Fibroblast of lung (primary cell): ENCODE measurements around the gene SART3. TPM values are rescaled to one million over a fixed set of nuclear protein-coding genes. Genes with fewer than 3 reads are reported as not detected.

Experiments
- DNase-seq, 2 donors: peaks; one replicate each; pipeline versions ENCODE4 v3.0.0 to v3.0.0-alpha.2; 2010; ENCODE audit warnings: low read depth in 2 of 2
- H2AFZ ChIP-seq: 2 replicates; pipeline ENCODE4 v1.5.1; 2012; ENCODE audit warnings: low read length, control low read depth, inconsistent platforms
- H3K27ac ChIP-seq: 2 replicates; pipeline ENCODE4 v1.5.1; 2011; ENCODE audit warnings: low read length, control low read depth; ENCODE audit not compliant: insufficient read depth
- H3K27me3 ChIP-seq: 2 replicates; pipeline ENCODE4 v1.5.1; 2011; ENCODE audit warnings: mild to moderate bottlenecking, low read length; ENCODE audit not compliant: control insufficient read depth, insufficient read depth
- H3K36me3 ChIP-seq: 2 replicates; pipeline ENCODE4 v1.5.1; 2011; ENCODE audit warnings: low read length; ENCODE audit not compliant: control insufficient read depth, insufficient read depth
- H3K4me1 ChIP-seq: 2 replicates; pipeline ENCODE4 v1.5.1; 2011; ENCODE audit warnings: low read length; ENCODE audit not compliant: control insufficient read depth, insufficient read depth; ENCODE audit errors: extremely low read depth
- H3K4me2 ChIP-seq: 2 replicates; pipeline ENCODE4 v1.5.1; 2011; ENCODE audit warnings: low read length, control low read depth; ENCODE audit not compliant: insufficient read depth; ENCODE audit errors: extremely low read depth
- H3K4me3 ChIP-seq, 4 experiments: fragments of 200-600 bp in 1 of 4; sonication (generic) in 1 of 4; replicated peaks in 1 of 4; 2 replicates each; pipeline ENCODE4 v1.5.1; 2011 to 2016; ENCODE audit warnings: low read length in 4 of 4, low read depth in 3 of 4, mild to moderate bottlenecking in 3 of 4, control low read depth in 2 of 4, inconsistent platforms in 1 of 4, mixed read lengths in 1 of 4; ENCODE audit not compliant: insufficient read depth in 1 of 4; ENCODE audit errors: control extremely low read depth in 1 of 4
- H3K79me2 ChIP-seq: 2 replicates; pipeline ENCODE4 v1.5.1; 2012; ENCODE audit warnings: mild to moderate bottlenecking, low read length, inconsistent platforms; ENCODE audit not compliant: control insufficient read depth, insufficient read depth
- H3K9ac ChIP-seq: 2 replicates; pipeline ENCODE4 v1.5.1; 2011; ENCODE audit warnings: mild to moderate bottlenecking, low read length, control low read depth; ENCODE audit not compliant: insufficient read depth
- H3K9me3 ChIP-seq: 2 replicates; pipeline ENCODE4 v1.5.1; 2012; ENCODE audit warnings: low read depth, low read length; ENCODE audit not compliant: control insufficient read depth, insufficient read depth
- H4K20me1 ChIP-seq: 2 replicates; pipeline ENCODE4 v1.5.1; 2011; ENCODE audit warnings: low read length; ENCODE audit not compliant: control insufficient read depth, insufficient read depth; ENCODE audit errors: extremely low read depth
- CTCF ChIP-seq, 2 donors: IDR thresholded peaks in 1 of 2; conservative IDR thresholded peaks in 1 of 2; 1 replicate in 1 of 2; 2 replicates in 1 of 2; pipeline ENCODE4 v1.5.1; 2011 to 2012; ENCODE audit warnings: low read length in 2 of 2, control low read depth in 1 of 2, inconsistent platforms in 1 of 2, low read depth in 1 of 2, mild to moderate bottlenecking in 1 of 2
- EZH2 ChIP-seq: IDR thresholded peaks from 2 replicates; pipeline ENCODE4 v1.5.1; 2012; ENCODE audit warnings: low read length, control low read depth, mild to moderate bottlenecking; ENCODE audit errors: missing control alignments
- polyA plus RNA-seq, 2 donors: library from polyadenylated mRNA; depleted of rRNA in 1 of 2; stranded (reverse) in 1 of 2; unstranded in 1 of 2; fragments of >200 nt; gene quantifications; 2 replicates each; pipeline ENCODE4 v1.2.1, GENCODE V29; 2011 to 2012; ENCODE audit warnings: missing spikeins in 1 of 2
- total RNA-seq: library from RNA; depleted of rRNA; stranded (reverse); fragments of >200 nt; gene quantifications from 2 replicates; pipeline ENCODE4 v1.2.1, GENCODE V29; 2014

SART3 gene
- total and polyA plus RNA-seq, 2 donors (not counting 1 experiment from before 2014, with no cell fraction given) = 15.5 to 157 TPM

GRCh38 chr12:108547686-108548085, 13.3 kb downstream of the SART3 start:
- Histone ChIP-seq H3K9ac (no peak overlapping the region), H3K27ac (no peak overlapping the region), H3K4me2 (no peak overlapping the region), H3K27me3 (no peaks in the 10 kb centered on the region), H2AFZ (no peak overlapping the region), H3K4me1 (no peaks in the 10 kb centered on the region), H3K9me3 (no peaks in the 10 kb centered on the region), H3K4me3 (no peak overlapping the region), H3K36me3 (peaks cover 9% of the 10 kb centered on the region), H4K20me1 (no peaks in the 10 kb centered on the region), H3K79me2 (peaks cover 44% of the 10 kb centered on the region)
- no peak for DNase-seq
- TF ChIP-seq EZH2 (no peak), CTCF (conservative IDR thresholded peaks at IDR 0.05 in 1 of 2, IDR thresholded peaks at IDR 0.05 in 1 of 2; ENCODE audit: low read depth in 1 of 2, low read length in 2 of 2) (no peak)

DNA sequence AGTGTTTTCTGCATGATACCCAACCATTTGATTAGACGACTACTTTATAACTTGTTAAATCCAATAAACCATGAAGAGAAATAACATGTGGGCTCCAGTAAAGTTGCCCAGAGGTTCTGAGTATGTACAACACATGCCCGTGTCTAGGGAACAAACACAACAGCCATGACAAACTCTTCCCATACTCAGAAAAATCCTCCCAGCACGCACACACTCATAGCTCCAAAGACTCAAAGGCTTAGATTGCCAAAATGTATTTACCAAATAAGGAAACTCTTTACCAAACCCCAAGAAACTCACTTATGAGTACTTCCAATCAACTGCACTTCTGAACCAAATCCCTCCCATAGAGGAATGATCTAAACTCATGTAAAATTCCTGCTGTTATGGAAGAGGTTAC, 17.3 kb downstream of the SART3 start:
- H3K4me2 ChIP-seq = no peak overlapping the region
- H3K4me3 ChIP-seq = no peak overlapping the region
- no peak for DNase-seq
- TF ChIP-seq CTCF (conservative IDR thresholded peaks at IDR 0.05 in 1 of 2, IDR thresholded peaks at IDR 0.05 in 1 of 2; ENCODE audit: low read depth in 1 of 2, low read length in 2 of 2) (no peak), EZH2 (no peak)
- H4K20me1 ChIP-seq = peaks cover 1% of the 10 kb centered on the region
- H2AFZ ChIP-seq = no peak overlapping the region
- H3K4me1 ChIP-seq = no peaks in the 10 kb centered on the region
- peaks cover 12% of the 10 kb centered on the region for H3K79me2 ChIP-seq
- no peak overlapping the region for H3K9ac ChIP-seq
- peaks cover 9% of the 10 kb centered on the region for H3K36me3 ChIP-seq
- no peak overlapping the region for H3K27ac ChIP-seq
- no peaks in the 10 kb centered on the region for H3K9me3 ChIP-seq
- H3K27me3 ChIP-seq = no peaks in the 10 kb centered on the region

DNA sequence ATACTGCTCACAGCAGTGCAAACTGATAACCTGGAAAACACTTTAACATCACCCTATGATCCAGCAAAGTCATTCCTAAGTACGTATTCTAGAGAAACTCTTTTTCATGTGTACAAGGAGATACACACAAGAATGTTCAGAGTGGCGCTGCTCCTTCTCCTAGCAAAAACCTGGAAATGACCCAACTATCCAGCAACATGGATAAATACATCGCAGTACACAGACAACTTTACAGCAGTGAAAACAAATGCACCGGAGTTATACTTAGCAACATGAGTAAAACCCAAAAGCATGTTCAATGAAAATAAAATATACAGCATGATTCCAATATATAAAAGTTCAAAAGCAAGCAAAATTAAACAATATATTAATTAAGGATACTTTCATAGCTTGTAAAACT, 18.7 kb downstream of the SART3 start:
- Histone ChIP-seq H4K20me1 (peaks cover 1% of the 10 kb centered on the region), H3K27me3 (no peaks in the 10 kb centered on the region), H3K27ac (no peak overlapping the region), H3K4me2 (no peak overlapping the region), H3K9me3 (no peaks in the 10 kb centered on the region), H3K4me1 (no peaks in the 10 kb centered on the region), H3K4me3 (no peak overlapping the region), H2AFZ (no peak overlapping the region), H3K9ac (no peak overlapping the region), H3K79me2 (peaks cover 10% of the 10 kb centered on the region), H3K36me3 (peaks cover 4% of the 10 kb centered on the region)
- no peak for TF ChIP-seq CTCF (conservative IDR thresholded peaks at IDR 0.05 in 1 of 2, IDR thresholded peaks at IDR 0.05 in 1 of 2; ENCODE audit: low read depth in 1 of 2, low read length in 2 of 2)
- no peak for TF ChIP-seq EZH2
- peak in 1 of 2 donors; percentile 32 for DNase-seq
